NCI-H2107 treated with DMSO at 0.1 percent for 48 hours (cell line): ENCODE results near the gene TSPAN15.
"Not testable (repeated sequence)": the region's sequence is repeated elsewhere in the genome, so short reads cannot be mapped to it uniquely, and the experiment has no call there.

Experiments used
- DNase-seq: peaks from one replicate; lab custom pipeline; 2025; ENCODE audit not compliant: unreplicated experiment; lab: John Stamatoyannopoulos, UW

Gene TSPAN15

GRCh38 chr10:69533658-69534057 is 82.4 kb downstream of the TSPAN15 start:
- no peak for DNase-seq

GRCh38 chr10:69536521-69536920 is 85.3 kb downstream of the TSPAN15 start:
- not testable (repeated sequence) for DNase-seq

- no peak for DNase-seq
Observed at GRCh38 chr10:69537449-69537848, 86.2 kb downstream of the TSPAN15 start.

DNA sequence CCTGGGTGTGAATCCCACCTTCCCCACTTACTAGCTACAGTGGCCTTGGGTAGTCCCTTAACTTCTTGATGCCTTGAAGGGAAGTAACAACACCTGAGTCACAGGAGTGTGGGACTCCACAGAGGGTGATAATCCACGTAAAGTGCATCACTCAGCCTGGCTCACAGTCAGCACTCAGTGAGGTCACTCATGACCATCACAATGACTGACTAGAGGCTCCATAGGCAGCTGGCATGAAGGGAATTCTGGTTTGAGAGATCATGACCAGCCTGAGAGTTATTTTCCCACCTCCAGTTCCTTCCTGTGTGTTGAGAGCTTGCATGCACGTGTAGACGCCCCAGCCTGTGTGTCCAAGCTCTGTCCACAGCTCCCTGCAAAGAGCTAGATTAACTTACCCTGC is 87.2 kb downstream of the TSPAN15 start:
- no peak for DNase-seq

- DNase-seq: no peak
Observed at GRCh38 chr10:69541463-69541862, 90.2 kb downstream of the TSPAN15 start.

- no peak for DNase-seq
Observed at GRCh38 chr10:69549959-69550358, 98.7 kb downstream of the TSPAN15 start.

- DNase-seq: no peak
Observed at GRCh38 chr10:69552268-69552667, 101.0 kb downstream of the TSPAN15 start.

- no peak for DNase-seq
Observed at GRCh38 chr10:69553328-69553727, 102.1 kb downstream of the TSPAN15 start.

- DNase-seq: no peak
Observed at GRCh38 chr10:69554611-69555010, 103.3 kb downstream of the TSPAN15 start.
